GM12878 (cell line): ENCODE data around the gene TNFSF11. TPM values are rescaled to one million over a fixed set of nuclear protein-coding genes. Genes with fewer than 3 reads are reported as not detected.
A peak's percentile ranks its signal among the peaks of the same experiment; 100 is the strongest.

Source experiments
- CBX3 ChIP-seq: fragments of 200-600 bp; sonication (generic); IDR thresholded peaks from 2 replicates; pipeline ENCODE4 v1.6.1; 2016; ENCODE audit warnings: low read depth, borderline replicate concordance
- CHD1 ChIP-seq: IDR thresholded peaks from 2 replicates; pipeline ENCODE4 v1.6.1; 2012; ENCODE audit warnings: low read depth, low read length, improper control_type of control experiment
- DPF2 ChIP-seq: fragments of 450-650 bp; IDR thresholded peaks from 2 replicates; pipeline ENCODE4 v1.6.1; 2017; ENCODE audit warnings: mild to moderate bottlenecking
- EP300 ChIP-seq, 2 experiments: fragments of 150-350 bp in 1 of 2; IDR thresholded peaks; 2 replicates each; pipeline ENCODE4 v1.6.1; 2011 to 2012; ENCODE audit warnings: low read depth in 2 of 2, low read length in 2 of 2, borderline replicate concordance in 1 of 2, improper control_type of control experiment in 1 of 2, inconsistent platforms in 1 of 2; ENCODE audit not compliant: control insufficient read depth in 1 of 2
- ESRRA ChIP-seq: IDR thresholded peaks from 2 replicates; pipeline ENCODE4 v1.6.1; 2012; ENCODE audit warnings: mild to moderate bottlenecking, low read length, improper control_type of control experiment
- EZH2 ChIP-seq: IDR thresholded peaks from 2 replicates; pipeline ENCODE4 v1.6.1; 2012; ENCODE audit warnings: low read depth, mild to moderate bottlenecking, control low read depth, inconsistent platforms, low read length, borderline replicate concordance; ENCODE audit not compliant: control insufficient read depth
- FOXM1 ChIP-seq: IDR thresholded peaks from 2 replicates; pipeline ENCODE4 v1.6.1; 2012; ENCODE audit warnings: low read depth, mild to moderate bottlenecking, inconsistent platforms, low read length, moderate library complexity
- GATAD2B ChIP-seq: fragments of 450-650 bp; conservative IDR thresholded peaks from 2 replicates; pipeline ENCODE4 v1.6.1; 2017; ENCODE audit warnings: low read depth, mild to moderate bottlenecking, moderate library complexity
- HDAC6 ChIP-seq: fragments of 200-600 bp; sonication (generic); IDR thresholded peaks from one replicate; pipeline ENCODE4 v1.8.0; 2017; ENCODE audit warnings: antibody characterized with exemption; ENCODE audit not compliant: unreplicated experiment
- IKZF2 ChIP-seq, 2 experiments: fragments of 450-650 bp; IDR thresholded peaks; 2 replicates each; pipeline ENCODE4 v1.6.1; 2017; ENCODE audit warnings: mild to moderate bottlenecking in 2 of 2, moderate library complexity in 2 of 2
- PML ChIP-seq: IDR thresholded peaks from 2 replicates; pipeline ENCODE4 v1.6.1; 2012; ENCODE audit warnings: low read length, inconsistent platforms
- POU2F2 ChIP-seq: IDR thresholded peaks from 3 replicates; pipeline ENCODE4 v1.6.1; 2011; ENCODE audit warnings: low read depth, mild to moderate bottlenecking, low read length, borderline replicate concordance
- RCOR1 ChIP-seq: conservative IDR thresholded peaks from 2 replicates; pipeline ENCODE4 v1.6.1; 2012; ENCODE audit warnings: low read depth, low read length, improper control_type of control experiment
- STAT1 ChIP-seq: fragments of 450-650 bp; conservative IDR thresholded peaks from 2 replicates; pipeline ENCODE4 v1.6.1; 2014; ENCODE audit warnings: antibody characterized with exemption, mild to moderate bottlenecking
- YY1 ChIP-seq: IDR thresholded peaks from 2 replicates; pipeline ENCODE4 v1.6.1; 2011; ENCODE audit warnings: low read depth, mild to moderate bottlenecking, low read length
- ZNF24 ChIP-seq: fragments of 450-650 bp; IDR thresholded peaks from 2 replicates; pipeline ENCODE4 v1.6.1; 2017; ENCODE audit warnings: antibody characterized with exemption, mild to moderate bottlenecking
- ZNF274 ChIP-seq: IDR thresholded peaks from one replicate; pipeline ENCODE4 v1.8.0; 2011; ENCODE audit not compliant: insufficient read length, insufficient read depth
- polyA plus RNA-seq, 11 experiments: library from polyadenylated mRNA; depleted of rRNA in 4 of 11; unstranded in 6 of 11; stranded (reverse) in 5 of 11; fragments of >200 nt; fragmentation: Nextera tagmentation in 4 of 11; fragmentation: Illumina TruSeq in 1 of 11; extraction: Ambion mirVana in 4 of 11; extraction: Trizol in 1 of 11; gene quantifications; 1 replicate in 1 of 11; 2 replicates in 10 of 11; pipeline versions ENCODE4 v1.2.1 to v1.2.3, GENCODE V29; 2011 to 2016; ENCODE audit warnings: inconsistent platforms in 2 of 11, missing spikeins in 2 of 11, low read depth in 1 of 11
- total RNA-seq, 4 experiments: library from RNA; depleted of rRNA in 3 of 4; stranded (reverse); fragments of >200 nt in 3 of 4; fragmentation: Illumina TruSeq in 1 of 4; extraction: Trizol in 1 of 4; gene quantifications; 2 replicates each; pipeline versions ENCODE4 v1.2.1 to v1.2.3, GENCODE V29; 2013 to 2021
- TF ChIP-seq, protein P1 (sequence below): fragments of 450-650 bp; IDR thresholded peaks from 2 replicates; pipeline ENCODE4 v1.6.1; 2017; ENCODE audit warnings: low read depth, mild to moderate bottlenecking, moderate library complexity
- TF ChIP-seq, protein P2 (sequence below): fragments of 450-650 bp; IDR thresholded peaks from 2 replicates; pipeline ENCODE4 v1.6.1; 2017; ENCODE audit warnings: antibody characterized with exemption, mild to moderate bottlenecking, moderate library complexity
- TF ChIP-seq, protein P3 (sequence below): fragments of 150-350 bp; IDR thresholded peaks from 2 replicates; pipeline ENCODE4 v1.6.1; 2016; ENCODE audit warnings: low read depth, low read length
- TF ChIP-seq, protein P4 (sequence below): IDR thresholded peaks from 2 replicates; pipeline ENCODE4 v1.6.1; 2011; ENCODE audit warnings: mild to moderate bottlenecking, low read depth, low read length, moderate library complexity; ENCODE audit not compliant: insufficient replicate concordance

The TNFSF11 gene
- total and polyA plus RNA-seq, 10 of the 15 experiments (the other 5 are each of a cell fraction or from before 2014, with no cell fraction given): 0.86 to 14.8 (median 10.0) TPM

DNA sequence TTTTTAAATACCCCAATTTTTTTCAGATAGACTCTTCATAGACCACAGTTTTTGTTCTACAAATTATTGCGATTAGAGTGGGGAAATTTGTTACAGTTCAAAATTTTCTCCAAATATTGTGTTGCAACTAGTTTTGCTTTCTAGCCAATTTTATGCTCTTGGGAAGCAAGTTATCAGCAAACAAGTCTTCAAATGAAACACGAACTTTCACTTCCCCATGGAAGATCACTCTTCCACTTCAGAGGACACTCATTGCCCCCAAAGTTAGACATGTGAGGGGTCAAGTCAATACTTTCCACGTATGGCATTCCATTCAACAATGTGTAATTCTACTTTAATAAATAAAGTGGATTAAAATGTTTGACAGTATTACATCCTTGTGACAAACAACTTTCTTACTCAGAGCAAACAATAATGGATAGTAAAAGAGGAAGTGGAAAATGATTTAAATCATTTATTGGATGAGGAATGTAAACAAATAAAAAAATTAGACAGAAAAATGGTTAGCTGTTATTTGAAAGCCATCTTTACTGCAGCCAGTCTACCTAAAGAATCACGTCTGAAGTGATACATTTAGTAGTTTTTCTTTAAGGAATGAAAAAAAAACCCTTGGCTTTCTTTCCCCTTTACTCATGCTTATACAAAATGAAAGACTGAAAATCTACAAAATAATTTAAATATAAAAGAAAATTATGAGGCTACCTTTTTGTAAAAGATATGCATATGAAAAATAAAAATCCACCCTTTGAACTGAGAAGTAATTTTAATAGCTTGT, 41.2 kb upstream of the TNFSF11 start (continued):
- TF ChIP-seq PML (no peak), CHD1 (no peak), CBX3 (no peak), HDAC6 (no peak), EP300 (IDR thresholded peaks at IDR 0.05; ENCODE audit: borderline replicate concordance in 1 of 2, control insufficient read depth in 1 of 2, low read depth in 2 of 2, low read length in 2 of 2) (peak; percentile 65 to 90; a peak in 3 of 4 replicates), ZNF274 (no peak), EZH2 (no peak), POU2F2 (peak; percentile 28; the same call in 1 of the 3 replicates), ZNF24 (no peak), RCOR1 (no peak), DPF2 (peak; percentile 94), STAT1 (no peak), FOXM1 (peak; percentile 55; the same call in 1 of the 2 replicates), ESRRA (no peak), YY1 (no peak), IKZF2 (IDR thresholded peaks at IDR 0.05) (peak; percentile 90 to 93), GATAD2B (no peak; the same call in 1 of the 2 replicates)
- TF ChIP-seq, protein P1, sequence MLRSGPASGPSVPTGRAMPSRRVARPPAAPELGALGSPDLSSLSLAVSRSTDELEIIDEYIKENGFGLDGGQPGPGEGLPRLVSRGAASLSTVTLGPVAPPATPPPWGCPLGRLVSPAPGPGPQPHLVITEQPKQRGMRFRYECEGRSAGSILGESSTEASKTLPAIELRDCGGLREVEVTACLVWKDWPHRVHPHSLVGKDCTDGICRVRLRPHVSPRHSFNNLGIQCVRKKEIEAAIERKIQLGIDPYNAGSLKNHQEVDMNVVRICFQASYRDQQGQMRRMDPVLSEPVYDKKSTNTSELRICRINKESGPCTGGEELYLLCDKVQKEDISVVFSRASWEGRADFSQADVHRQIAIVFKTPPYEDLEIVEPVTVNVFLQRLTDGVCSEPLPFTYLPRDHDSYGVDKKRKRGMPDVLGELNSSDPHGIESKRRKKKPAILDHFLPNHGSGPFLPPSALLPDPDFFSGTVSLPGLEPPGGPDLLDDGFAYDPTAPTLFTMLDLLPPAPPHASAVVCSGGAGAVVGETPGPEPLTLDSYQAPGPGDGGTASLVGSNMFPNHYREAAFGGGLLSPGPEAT: peak; percentile 71
- TF ChIP-seq, protein P2, sequence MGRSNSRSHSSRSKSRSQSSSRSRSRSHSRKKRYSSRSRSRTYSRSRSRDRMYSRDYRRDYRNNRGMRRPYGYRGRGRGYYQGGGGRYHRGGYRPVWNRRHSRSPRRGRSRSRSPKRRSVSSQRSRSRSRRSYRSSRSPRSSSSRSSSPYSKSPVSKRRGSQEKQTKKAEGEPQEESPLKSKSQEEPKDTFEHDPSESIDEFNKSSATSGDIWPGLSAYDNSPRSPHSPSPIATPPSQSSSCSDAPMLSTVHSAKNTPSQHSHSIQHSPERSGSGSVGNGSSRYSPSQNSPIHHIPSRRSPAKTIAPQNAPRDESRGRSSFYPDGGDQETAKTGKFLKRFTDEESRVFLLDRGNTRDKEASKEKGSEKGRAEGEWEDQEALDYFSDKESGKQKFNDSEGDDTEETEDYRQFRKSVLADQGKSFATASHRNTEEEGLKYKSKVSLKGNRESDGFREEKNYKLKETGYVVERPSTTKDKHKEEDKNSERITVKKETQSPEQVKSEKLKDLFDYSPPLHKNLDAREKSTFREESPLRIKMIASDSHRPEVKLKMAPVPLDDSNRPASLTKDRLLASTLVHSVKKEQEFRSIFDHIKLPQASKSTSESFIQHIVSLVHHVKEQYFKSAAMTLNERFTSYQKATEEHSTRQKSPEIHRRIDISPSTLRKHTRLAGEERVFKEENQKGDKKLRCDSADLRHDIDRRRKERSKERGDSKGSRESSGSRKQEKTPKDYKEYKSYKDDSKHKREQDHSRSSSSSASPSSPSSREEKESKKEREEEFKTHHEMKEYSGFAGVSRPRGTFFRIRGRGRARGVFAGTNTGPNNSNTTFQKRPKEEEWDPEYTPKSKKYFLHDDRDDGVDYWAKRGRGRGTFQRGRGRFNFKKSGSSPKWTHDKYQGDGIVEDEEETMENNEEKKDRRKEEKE: no peak
- TF ChIP-seq, protein P3, sequence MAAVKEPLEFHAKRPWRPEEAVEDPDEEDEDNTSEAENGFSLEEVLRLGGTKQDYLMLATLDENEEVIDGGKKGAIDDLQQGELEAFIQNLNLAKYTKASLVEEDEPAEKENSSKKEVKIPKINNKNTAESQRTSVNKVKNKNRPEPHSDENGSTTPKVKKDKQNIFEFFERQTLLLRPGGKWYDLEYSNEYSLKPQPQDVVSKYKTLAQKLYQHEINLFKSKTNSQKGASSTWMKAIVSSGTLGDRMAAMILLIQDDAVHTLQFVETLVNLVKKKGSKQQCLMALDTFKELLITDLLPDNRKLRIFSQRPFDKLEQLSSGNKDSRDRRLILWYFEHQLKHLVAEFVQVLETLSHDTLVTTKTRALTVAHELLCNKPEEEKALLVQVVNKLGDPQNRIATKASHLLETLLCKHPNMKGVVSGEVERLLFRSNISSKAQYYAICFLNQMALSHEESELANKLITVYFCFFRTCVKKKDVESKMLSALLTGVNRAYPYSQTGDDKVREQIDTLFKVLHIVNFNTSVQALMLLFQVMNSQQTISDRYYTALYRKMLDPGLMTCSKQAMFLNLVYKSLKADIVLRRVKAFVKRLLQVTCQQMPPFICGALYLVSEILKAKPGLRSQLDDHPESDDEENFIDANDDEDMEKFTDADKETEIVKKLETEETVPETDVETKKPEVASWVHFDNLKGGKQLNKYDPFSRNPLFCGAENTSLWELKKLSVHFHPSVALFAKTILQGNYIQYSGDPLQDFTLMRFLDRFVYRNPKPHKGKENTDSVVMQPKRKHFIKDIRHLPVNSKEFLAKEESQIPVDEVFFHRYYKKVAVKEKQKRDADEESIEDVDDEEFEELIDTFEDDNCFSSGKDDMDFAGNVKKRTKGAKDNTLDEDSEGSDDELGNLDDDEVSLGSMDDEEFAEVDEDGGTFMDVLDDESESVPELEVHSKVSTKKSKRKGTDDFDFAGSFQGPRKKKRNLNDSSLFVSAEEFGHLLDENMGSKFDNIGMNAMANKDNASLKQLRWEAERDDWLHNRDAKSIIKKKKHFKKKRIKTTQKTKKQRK: no peak
- TF ChIP-seq, protein P4, sequence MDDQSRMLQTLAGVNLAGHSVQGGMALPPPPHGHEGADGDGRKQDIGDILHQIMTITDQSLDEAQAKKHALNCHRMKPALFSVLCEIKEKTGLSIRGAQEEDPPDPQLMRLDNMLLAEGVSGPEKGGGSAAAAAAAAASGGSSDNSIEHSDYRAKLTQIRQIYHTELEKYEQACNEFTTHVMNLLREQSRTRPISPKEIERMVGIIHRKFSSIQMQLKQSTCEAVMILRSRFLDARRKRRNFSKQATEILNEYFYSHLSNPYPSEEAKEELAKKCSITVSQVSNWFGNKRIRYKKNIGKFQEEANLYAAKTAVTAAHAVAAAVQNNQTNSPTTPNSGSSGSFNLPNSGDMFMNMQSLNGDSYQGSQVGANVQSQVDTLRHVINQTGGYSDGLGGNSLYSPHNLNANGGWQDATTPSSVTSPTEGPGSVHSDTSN: no peak
